PFSK-1 (cell line): ENCODE results near the gene MTFMT.

Source experiments
- FOXP2 ChIP-seq: optimal IDR thresholded peaks from 2 replicates; pipeline ENCODE3; 2011; ENCODE audit warnings: borderline replicate concordance, control low read depth, inconsistent platforms; ENCODE audit not compliant: insufficient read depth; ENCODE audit errors: extremely low read length, extremely low read depth
- POLR2AphosphoS5 ChIP-seq: IDR thresholded peaks from 2 replicates; pipeline ENCODE4 v1.6.1; 2012; ENCODE audit warnings: low read depth, mild to moderate bottlenecking, control low read depth, low read length, moderate library complexity
- REST ChIP-seq, 2 experiments: IDR thresholded peaks; 2 replicates each; pipeline versions ENCODE4 v1.6.1 to v1.8.0; 2011 to 2012; ENCODE audit warnings: low read depth in 2 of 2, low read length in 2 of 2, control low read depth in 1 of 2, inconsistent platforms in 1 of 2, mild to moderate bottlenecking in 1 of 2, moderate library complexity in 1 of 2; ENCODE audit not compliant: insufficient read depth in 1 of 2
- SIN3A ChIP-seq: IDR thresholded peaks from 2 replicates; pipeline ENCODE4 v1.6.1; 2012; ENCODE audit warnings: mild to moderate bottlenecking, low read length, moderate library complexity, borderline replicate concordance; ENCODE audit not compliant: insufficient read depth
- TAF1 ChIP-seq: IDR thresholded peaks from 2 replicates; pipeline ENCODE4 v1.6.1; 2012; ENCODE audit warnings: low read length, control low read depth, borderline replicate concordance; ENCODE audit not compliant: insufficient read depth

The MTFMT gene

GRCh38 chr15:65026756-65027155 lies 2.7 kb downstream of the MTFMT start:
- TF ChIP-seq REST (IDR thresholded peaks at IDR 0.05; ENCODE audit: insufficient read depth in 1 of 2, low read depth in 2 of 2, low read length in 2 of 2) (no peak), TAF1 (no peak)

- TF ChIP-seq FOXP2: no peak
- no peak for TF ChIP-seq TAF1
- no peak for TF ChIP-seq REST (IDR thresholded peaks at IDR 0.05; ENCODE audit: insufficient read depth in 1 of 2, low read depth in 2 of 2, low read length in 2 of 2)
- TF ChIP-seq SIN3A: no peak
- no peak for TF ChIP-seq POLR2AphosphoS5
Measured at GRCh38 chr15:65021488-65021887, 8.0 kb downstream of the MTFMT start.

- no peak for TF ChIP-seq FOXP2
- no peak for TF ChIP-seq TAF1
Measured at GRCh38 chr15:65020419-65020818, 9.0 kb downstream of the MTFMT start.

GRCh38 chr15:65008983-65009382 lies 20.5 kb downstream of the MTFMT start:
- TF ChIP-seq SIN3A (no peak), POLR2AphosphoS5 (no peak), FOXP2 (no peak), REST (IDR thresholded peaks at IDR 0.05; ENCODE audit: insufficient read depth in 1 of 2, low read depth in 2 of 2, low read length in 2 of 2) (no peak), TAF1 (no peak)

GRCh38 chr15:65006876-65007275 lies 22.6 kb downstream of the MTFMT start:
- TF ChIP-seq SIN3A (no peak), FOXP2 (no peak), REST (IDR thresholded peaks at IDR 0.05; ENCODE audit: insufficient read depth in 1 of 2, low read depth in 2 of 2, low read length in 2 of 2) (no peak), TAF1 (no peak), POLR2AphosphoS5 (no peak)
